ENCODE data around the gene SLAIN2. TPM values are rescaled to one million over a fixed set of nuclear protein-coding genes. Genes with fewer than 3 reads are reported as not detected.

The SLAIN2 gene
- polyA plus RNA-seq, 3 donors = 13.9 to 24.1 (median 17.6) TPM

DNA sequence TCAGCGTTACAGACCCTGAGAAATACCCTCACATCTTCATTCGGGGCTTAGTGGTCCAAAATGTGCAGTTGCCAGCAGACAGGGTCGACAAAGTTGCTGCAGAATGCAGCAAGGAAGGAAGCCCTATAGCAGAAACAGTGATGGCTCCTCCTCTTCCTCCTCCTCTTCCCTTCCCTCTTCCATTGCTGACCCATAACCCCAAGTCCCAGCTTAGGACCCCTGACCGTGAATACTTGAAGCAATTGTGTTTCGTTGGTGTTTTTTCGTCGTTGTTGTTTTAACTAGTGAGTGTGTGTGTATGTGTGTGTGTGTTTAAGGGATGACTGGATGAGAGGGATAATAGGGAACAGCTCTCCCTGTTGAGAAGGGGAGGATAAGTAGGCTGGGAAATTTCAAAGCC, 69.5 kb downstream of the SLAIN2 start:
- Histone ChIP-seq H3K4me1 (ENCODE audit: control insufficient read depth in 1 of 2, insufficient read depth in 2 of 2, low read length in 2 of 2) (no peaks in the 10 kb centered on the region), H3K4me3 (replicated peaks in 1 of 3; ENCODE audit: low read depth in 2 of 3, low read length in 3 of 3) (no peak overlapping the region), H4K20me1 (ENCODE audit: insufficient read depth, low read length) (no peaks in the 10 kb centered on the region), H3K79me2 (ENCODE audit: insufficient read depth, low read length) (no peaks in the 10 kb centered on the region), H3K36me3 (replicated peaks in 1 of 2; ENCODE audit: control insufficient read depth in 1 of 2, insufficient read depth in 2 of 2, low read length in 2 of 2) (peaks cover 2 to 51% of the 10 kb centered on the region in 2 donors), H3K27me3 (ENCODE audit: control insufficient read depth in 2 of 2, insufficient read depth in 2 of 2, low read length in 2 of 2) (no peaks in the 10 kb centered on the region), H3K27ac (ENCODE audit: low read depth in 1 of 2, low read length in 2 of 2) (no peak overlapping the region), H3K9ac (ENCODE audit: insufficient read depth, low read length, poor library complexity, severe bottlenecking) (no peak overlapping the region), H3K9me3 (replicated peaks in 1 of 2; ENCODE audit: control insufficient read depth in 1 of 2, insufficient read depth in 1 of 2, low read length in 2 of 2) (no peaks in the 10 kb centered on the region), H2AFZ (ENCODE audit: insufficient read depth, low read depth, low read length, poor library complexity, severe bottlenecking) (no peak overlapping the region), H3K4me2 (replicated peaks; ENCODE audit: extremely low read depth, low read length, poor library complexity, severe bottlenecking) (no peak overlapping the region)
- WGBS (ENCODE audit: insufficient coverage) = 97% methylated on average over 3 of the region's 7 CpGs
- no peak overlapping the region for H3K4me3 Mint-ChIP-seq
- no peak overlapping the region for H3K27ac Mint-ChIP-seq
- H3K4me1 Mint-ChIP-seq = no peaks in the 10 kb centered on the region
- intact Hi-C loops (cut with micrococcal nuclease) = no loop called here
- no peaks in the 10 kb centered on the region for H3K27me3 Mint-ChIP-seq (ENCODE audit: low read depth in 3 of 3)
- H3K9me3 Mint-ChIP-seq = peaks cover 0 to 3% (median 0%) of the 10 kb centered on the region in 7 donors
- DNase-seq = no peak
- H3K36me3 Mint-ChIP-seq = peaks cover 33 to 45% of the 10 kb centered on the region in 2 donors
- TF ChIP-seq, protein P1, sequence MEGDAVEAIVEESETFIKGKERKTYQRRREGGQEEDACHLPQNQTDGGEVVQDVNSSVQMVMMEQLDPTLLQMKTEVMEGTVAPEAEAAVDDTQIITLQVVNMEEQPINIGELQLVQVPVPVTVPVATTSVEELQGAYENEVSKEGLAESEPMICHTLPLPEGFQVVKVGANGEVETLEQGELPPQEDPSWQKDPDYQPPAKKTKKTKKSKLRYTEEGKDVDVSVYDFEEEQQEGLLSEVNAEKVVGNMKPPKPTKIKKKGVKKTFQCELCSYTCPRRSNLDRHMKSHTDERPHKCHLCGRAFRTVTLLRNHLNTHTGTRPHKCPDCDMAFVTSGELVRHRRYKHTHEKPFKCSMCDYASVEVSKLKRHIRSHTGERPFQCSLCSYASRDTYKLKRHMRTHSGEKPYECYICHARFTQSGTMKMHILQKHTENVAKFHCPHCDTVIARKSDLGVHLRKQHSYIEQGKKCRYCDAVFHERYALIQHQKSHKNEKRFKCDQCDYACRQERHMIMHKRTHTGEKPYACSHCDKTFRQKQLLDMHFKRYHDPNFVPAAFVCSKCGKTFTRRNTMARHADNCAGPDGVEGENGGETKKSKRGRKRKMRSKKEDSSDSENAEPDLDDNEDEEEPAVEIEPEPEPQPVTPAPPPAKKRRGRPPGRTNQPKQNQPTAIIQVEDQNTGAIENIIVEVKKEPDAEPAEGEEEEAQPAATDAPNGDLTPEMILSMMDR (IDR thresholded peaks at IDR 0.05) = no peak

DNA sequence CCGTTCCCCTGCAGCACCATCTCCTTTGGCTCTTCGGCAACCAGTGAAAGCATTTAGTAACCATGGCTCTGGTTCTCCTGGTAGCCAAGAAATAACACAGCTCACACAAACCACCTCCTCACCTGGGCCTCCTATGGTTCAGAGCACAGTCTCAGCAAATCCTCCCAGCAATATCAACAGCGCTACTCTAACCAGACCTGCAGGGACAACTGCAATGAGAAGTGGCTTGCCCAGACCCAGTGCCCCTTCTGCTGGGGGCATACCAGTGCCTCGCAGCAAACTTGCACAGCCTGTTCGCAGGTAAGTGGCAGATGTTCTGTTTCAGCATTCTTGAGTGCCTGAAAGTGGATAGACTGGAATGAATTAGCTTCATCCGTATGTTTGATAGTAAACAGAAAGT, 78.8 kb downstream of the SLAIN2 start:
- intact Hi-C loops (cut with micrococcal nuclease) = no loop called here
- peaks cover 0 to 4% (median 0%) of the 10 kb centered on the region in 7 donors for H3K9me3 Mint-ChIP-seq
- WGBS (ENCODE audit: insufficient coverage) = 100% methylated on average over 4 of the region's 6 CpGs
- peaks cover 51 to 52% of the 10 kb centered on the region in 2 donors for H3K36me3 Mint-ChIP-seq
- no peak for DNase-seq
- no peak overlapping the region for H3K27ac ChIP-seq (ENCODE audit: low read depth in 1 of 2, low read length in 2 of 2)
- peaks cover 4% of the 10 kb centered on the region for H3K4me1 Mint-ChIP-seq
- H3K4me3 Mint-ChIP-seq = no peak overlapping the region
- H3K9ac ChIP-seq (ENCODE audit: insufficient read depth, low read length, poor library complexity, severe bottlenecking) = no peak overlapping the region
- peaks cover 26 to 52% of the 10 kb centered on the region in 2 donors for H3K36me3 ChIP-seq (replicated peaks in 1 of 2; ENCODE audit: control insufficient read depth in 1 of 2, insufficient read depth in 2 of 2, low read length in 2 of 2)
- TF ChIP-seq, protein P1 (IDR thresholded peaks at IDR 0.05) = no peak
- no peak overlapping the region for H2AFZ ChIP-seq (ENCODE audit: insufficient read depth, low read depth, low read length, poor library complexity, severe bottlenecking)
- no peaks in the 10 kb centered on the region for H3K79me2 ChIP-seq (ENCODE audit: insufficient read depth, low read length)
- no peak overlapping the region for H3K4me2 ChIP-seq (replicated peaks; ENCODE audit: extremely low read depth, low read length, poor library complexity, severe bottlenecking)
- no peaks in the 10 kb centered on the region for H3K27me3 ChIP-seq (ENCODE audit: control insufficient read depth in 2 of 2, insufficient read depth in 2 of 2, low read length in 2 of 2)
- peaks cover 0 to 3% (median 0%) of the 10 kb centered on the region in 3 donors for H3K27me3 Mint-ChIP-seq (ENCODE audit: low read depth in 3 of 3)
- H4K20me1 ChIP-seq (ENCODE audit: insufficient read depth, low read length) = no peaks in the 10 kb centered on the region
- peak overlapping the region in 1 of 7 donors; percentile 32 for H3K27ac Mint-ChIP-seq
- no peak overlapping the region for H3K4me3 ChIP-seq (replicated peaks in 1 of 3; ENCODE audit: low read depth in 2 of 3, low read length in 3 of 3)
- no peaks in the 10 kb centered on the region for H3K4me1 ChIP-seq (ENCODE audit: control insufficient read depth in 1 of 2, insufficient read depth in 2 of 2, low read length in 2 of 2)
- no peaks in the 10 kb centered on the region for H3K9me3 ChIP-seq (replicated peaks in 1 of 2; ENCODE audit: control insufficient read depth in 1 of 2, insufficient read depth in 1 of 2, low read length in 2 of 2)
